Activated CD4-positive, alpha-beta T cell treated with anti-CD3 and anti-CD28 coated beads for 1 hour (primary cell): ENCODE data around the gene CDY1B.
"Not testable (repeated sequence)": the region's sequence is repeated elsewhere in the genome, so short reads cannot be mapped to it uniquely, and the experiment has no call there.

Experiments
- DNase-seq: peaks from one replicate; pipeline ENCODE4 v3.0.0-alpha.2; 2020

CDY1B gene

GRCh38 chrY:24047919-24048318 lies at the start of gene CDY1B:
TSS of gene CDY1B (minus strand) at chrY:24048019. CDS start at chrY:24047688, 331 bp downstream.
- DNase-seq = not testable (repeated sequence)

- DNase-seq = not testable (repeated sequence)
These were observed 1.7 kb upstream of the CDY1B start for GRCh38 chrY:24049525-24049924.

GRCh38 chrY:24043209-24043608 lies 4.6 kb downstream of the CDY1B start:
- not testable (repeated sequence) for DNase-seq

- DNase-seq = not testable (repeated sequence)
These were observed 8.7 kb downstream of the CDY1B start for GRCh38 chrY:24039008-24039718.

- not testable (repeated sequence) for DNase-seq
These were observed 21.4 kb downstream of the CDY1B start for GRCh38 chrY:24026212-24027103.
